Hematopoietic multipotent progenitor cell treated with erythropoietin and hydrocortisone succinate and interleukin-3 and kit ligand, for 8 days (in vitro differentiated cells): Measurements from ENCODE around the gene LMOD3.

Experiments used
- DNase-seq: peaks from one replicate; pipeline ENCODE4 v3.0.0-alpha.2; 2015

The LMOD3 gene

DNA sequence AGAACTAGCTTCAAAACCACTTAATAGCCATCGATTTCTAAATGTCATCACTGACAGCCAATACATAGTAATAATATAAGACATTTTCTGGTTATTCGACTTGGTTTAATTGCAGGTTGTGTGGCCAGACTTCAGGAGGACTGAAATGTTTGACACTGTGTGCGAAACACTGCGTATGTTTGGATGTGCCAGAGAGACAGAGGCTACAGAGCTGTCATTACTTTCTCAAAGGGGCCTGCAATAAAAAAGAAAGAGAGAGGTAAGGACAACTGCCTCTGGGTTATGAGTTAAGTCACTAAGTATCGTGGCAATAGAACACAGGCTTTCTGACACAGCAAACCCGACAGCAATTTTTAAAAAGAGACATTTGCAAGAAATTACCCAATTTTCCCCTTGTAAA is 882 bp downstream of the LMOD3 start:
- no peak for DNase-seq

DNA sequence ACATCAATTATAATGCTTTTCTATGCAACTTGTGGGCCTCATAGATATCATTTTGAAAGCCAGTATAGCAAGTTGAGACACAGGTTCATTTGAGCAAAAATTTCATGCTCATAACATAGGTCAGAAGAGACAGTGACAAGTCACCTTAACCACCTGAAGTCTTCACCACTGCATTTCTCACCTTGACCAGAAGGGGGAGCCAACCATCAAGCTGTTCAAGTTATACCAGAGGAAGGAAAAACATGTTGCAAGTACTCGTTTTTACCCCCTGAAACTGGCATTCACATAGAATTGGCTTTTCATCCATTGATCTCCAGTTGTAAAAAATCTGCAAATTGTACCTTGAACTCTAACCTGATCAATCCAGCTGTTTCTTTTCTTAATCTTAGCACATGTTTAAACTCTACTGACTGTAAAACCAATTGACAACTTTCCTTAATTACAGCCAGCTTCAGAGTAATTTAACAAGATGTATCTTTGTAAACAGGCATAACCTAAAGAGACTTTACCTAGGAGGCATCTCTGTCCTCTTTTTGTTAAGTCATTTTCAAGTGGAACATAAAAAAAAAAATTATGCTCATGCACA is 1.4 kb downstream of the LMOD3 start:
- DNase-seq, result peak; percentile 87

DNA sequence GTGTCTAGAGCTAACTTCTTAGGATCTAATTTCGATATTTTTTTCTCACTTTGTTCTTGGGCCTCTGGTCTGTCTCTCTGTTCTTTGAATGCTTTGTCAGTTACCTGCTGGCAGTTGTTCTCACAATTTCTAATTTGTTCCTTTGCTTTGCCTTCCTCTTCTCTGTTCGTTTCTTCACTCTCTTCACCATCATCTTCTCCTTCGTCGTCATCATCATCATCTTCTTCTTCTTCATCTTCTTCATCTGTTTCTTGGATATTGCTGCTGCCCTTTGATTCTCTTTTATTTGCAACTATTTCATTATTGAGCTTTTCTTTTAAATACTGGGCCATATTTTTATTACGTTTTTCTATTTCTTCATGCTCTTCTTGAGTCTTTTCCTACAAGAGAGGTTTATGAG is 2.7 kb downstream of the LMOD3 start:
- no peak for DNase-seq

DNA sequence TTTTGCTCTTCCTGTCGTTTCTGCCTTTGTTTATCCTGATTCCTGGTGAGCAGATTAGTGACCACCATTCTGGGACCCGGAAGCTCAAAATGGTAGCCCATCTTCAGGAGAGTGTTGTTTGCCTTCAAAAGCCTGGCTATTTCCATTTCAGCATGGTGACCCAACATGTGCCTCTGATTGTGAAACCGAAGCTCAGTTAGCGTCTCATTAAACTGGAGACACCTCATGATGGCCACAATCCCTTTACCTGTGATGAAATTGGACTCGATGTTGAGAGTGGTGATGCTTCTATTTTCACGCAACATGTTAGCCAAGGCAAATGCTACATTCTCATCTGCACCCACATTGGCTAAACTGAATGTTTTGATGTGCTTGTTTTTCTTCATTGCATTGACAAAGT is 3.3 kb downstream of the LMOD3 start:
- DNase-seq, result no peak

DNA sequence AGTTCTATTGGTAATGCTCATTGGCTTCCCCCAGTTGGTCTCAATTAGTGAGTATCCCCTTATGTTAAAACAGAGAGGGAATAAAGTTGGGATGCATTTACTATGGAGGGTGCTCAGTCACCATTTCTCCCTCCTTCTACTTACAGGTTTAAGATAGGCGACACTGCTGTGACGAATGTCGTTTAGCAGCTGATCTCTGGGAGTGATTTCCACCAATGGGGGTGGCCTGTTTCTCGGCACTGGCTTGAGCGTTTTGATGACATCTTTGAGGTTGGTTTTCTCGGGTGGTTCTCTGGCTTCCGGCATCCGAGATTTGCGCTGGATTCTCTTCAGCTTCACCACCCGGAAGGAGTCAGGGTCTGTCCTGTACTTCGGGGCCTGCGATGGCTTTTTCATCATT is 3.8 kb downstream of the LMOD3 start:
- DNase-seq, result no peak

DNA sequence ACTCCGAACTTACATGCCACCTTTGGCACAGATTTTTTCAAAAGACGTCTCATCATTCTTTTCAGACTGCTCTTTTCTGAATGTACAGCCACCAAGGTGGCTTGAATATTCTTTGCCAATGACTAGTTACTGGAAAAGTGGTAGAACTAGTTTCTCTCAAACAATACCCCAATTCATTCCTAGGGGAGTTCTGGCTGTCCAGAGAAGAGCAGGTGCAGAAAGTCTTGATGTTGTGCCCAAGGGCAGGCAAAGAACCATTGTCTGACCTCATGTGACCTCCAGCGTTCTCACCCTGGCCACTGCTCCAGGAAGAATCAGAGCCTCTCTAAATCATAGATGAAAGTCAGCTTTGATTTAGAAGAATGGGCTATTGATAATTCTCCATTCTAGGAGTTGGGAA is 5.5 kb downstream of the LMOD3 start:
- DNase-seq, result no peak

DNA sequence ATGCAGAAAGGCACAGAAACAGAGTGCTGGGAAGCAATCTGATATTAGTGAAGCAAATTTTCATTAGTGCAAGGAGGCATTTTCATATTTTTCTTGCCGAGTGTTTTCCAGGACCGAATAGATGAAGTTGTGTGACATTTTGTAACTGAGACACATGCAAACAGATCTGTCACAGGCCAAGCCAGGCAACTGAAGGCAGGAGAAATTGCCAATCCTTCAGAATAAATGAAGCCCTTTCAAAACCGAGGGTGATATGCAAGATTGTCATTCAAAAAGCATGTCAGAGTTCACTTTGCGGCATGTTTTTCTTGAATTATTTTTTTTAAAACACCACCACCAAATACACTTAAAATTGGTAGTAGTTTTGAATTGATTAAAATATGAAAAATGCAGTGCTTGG is 6.2 kb downstream of the LMOD3 start:
- DNase-seq, result no peak

DNA sequence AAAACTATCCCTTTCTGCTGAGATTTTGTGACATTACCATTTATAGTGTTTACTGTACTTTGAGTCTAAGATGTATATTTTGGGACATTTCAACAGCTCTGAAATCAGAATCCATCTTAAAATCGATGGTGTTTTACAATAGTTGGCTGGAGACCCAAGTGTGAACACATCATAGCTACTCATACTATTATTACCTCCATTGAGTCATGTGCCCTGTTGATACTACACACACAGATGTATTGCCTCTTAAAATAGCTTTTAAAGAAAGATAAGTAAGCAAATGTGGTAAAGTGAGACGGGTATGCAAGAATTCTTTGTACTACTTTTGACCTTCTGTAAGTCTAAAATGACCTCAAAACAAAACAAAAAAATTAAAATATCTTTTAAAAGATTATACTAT is 6.7 kb downstream of the LMOD3 start:
- no peak for DNase-seq

DNA sequence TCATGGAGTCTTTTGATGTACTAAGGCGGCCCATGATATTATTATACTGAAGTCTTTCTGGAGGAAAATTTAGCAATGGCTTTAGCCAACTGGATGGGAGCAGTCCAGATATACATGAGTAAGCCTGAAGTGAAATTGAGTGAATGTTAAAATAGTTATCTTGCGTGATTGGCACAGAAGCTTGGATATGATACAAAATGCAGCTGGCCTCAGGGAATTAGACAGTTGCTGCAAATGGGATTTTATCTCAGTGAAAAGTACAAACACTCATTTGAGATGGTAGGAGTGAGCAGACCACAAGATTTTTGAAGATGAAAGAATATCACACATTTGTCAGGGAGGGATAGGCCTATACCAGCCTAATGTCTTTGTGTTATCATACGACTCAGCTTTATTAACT is 8.9 kb downstream of the LMOD3 start:
- peak; percentile 61 for DNase-seq

DNA sequence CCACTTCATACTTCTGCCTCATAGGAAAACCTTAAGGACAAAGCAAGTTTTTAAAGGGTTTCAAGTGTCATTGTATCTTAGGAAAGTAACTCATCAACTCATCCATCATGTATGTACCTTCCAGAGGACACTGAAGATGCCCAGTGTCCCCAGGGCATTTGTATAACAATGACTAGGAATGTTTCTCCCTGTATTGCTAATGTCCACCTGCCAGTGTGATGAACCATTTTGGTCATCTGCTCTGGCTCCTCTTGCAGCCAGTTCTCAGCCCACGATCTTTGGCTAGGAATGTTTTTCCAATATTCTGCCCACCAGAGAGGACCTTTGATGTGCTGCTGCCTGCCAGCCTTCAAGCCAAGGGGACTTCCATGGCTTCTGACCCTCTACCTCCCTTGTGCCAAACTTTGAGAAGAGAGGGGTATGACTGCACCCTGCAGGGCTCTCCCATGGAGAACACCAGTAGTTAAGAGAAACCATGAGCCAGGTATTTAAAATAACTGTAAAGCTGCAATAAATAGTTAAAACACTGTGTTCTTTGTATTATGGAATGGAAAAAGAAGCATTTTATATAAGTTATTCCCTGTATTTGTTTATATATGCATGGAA is 11.4 kb downstream of the LMOD3 start:
- no peak for DNase-seq

DNA sequence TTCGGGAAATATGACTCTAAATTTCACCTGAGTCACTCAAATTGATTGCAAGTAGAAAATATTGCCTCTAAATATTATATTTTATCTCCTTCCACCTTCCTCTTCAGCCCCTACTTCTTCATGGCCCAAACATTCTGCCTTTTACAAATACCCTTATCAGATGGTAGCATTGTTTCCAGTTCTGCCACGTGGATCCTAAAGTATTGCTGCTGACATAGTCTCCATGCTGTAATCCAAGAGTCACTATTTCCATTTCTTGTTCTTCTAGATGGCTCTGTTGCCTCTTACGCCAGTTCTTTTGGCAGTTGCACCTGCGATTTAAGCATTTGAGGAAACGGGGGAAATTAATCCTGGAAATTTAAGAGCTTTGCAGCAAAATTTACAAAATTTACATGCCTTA is 13.6 kb downstream of the LMOD3 start:
- DNase-seq, result peak; percentile 68

DNA sequence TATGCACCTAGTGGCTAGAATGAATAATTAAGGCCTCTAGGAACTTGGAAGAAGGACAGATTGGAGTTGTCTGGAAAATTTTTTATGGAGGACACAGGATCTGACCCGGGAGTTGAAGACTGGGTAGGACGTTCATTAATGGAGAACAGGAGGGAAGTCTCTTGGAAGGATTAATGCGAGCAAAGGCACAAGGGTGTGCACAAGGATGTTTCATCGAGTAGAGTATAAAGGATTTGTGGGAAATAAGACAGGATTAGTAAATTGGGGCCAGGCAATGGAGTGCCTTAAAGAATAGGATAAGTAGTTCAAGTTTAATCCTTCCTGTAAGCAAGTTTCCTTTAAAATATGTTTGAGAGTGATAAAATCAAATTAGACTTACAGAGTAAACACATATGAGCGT is 14.6 kb downstream of the LMOD3 start:
- DNase-seq, result no peak

DNA sequence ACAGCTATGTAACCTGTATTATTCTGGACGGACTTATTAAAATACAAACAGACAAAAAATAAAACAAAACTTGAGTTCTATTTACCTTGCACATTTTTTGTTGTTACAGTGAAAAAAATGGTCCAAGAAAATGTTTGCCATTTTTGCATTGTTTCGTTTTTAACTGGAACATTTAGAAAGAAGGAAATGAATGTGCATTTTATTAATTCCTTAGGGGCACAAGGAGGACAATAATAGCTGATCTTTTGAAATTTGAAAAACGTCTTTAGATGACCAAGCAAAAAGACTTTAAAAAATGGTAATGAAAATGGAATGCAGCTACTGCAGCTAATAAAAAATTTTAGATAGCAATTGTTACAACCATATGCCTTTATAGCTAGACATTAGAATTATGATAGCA is 17.1 kb downstream of the LMOD3 start:
- DNase-seq, result no peak

DNA sequence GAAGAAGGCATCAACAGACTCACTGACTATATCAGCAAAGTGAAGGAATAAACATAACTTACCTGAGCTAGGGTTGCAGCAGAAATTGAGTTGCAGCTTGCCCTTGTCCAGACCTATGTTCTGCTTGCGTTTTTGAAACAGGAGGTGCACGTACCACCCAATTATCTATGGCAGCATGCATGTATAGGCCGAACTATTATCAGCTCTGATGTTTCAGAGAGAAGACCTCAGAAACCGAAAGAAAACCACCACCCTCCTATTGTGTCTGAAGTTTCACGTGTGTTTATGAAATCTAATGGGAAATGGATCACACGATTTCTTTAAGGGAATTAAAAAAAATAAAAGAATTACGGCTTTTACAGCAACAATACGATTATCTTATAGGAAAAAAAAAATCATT is 17.8 kb downstream of the LMOD3 start:
- peak; percentile 66 for DNase-seq

DNA sequence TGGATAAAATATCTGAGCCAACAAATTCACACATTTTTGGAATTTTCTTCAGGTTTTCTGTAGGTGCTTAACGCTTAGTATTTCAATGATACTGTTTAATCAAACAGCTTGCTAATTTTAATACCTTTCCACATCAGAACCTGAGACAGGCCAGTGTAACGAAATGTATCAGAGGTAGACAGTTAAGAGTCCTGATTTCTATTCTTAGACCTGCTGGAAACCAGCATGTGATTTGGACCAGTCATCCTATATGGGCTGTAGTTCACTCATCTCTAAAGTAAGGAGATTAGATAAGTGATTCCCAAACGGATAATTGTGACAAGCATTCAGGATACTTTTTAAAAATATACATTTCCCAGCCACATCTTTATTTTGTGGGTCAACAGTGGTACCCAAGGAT is 19.3 kb downstream of the LMOD3 start:
- no peak for DNase-seq

DNA sequence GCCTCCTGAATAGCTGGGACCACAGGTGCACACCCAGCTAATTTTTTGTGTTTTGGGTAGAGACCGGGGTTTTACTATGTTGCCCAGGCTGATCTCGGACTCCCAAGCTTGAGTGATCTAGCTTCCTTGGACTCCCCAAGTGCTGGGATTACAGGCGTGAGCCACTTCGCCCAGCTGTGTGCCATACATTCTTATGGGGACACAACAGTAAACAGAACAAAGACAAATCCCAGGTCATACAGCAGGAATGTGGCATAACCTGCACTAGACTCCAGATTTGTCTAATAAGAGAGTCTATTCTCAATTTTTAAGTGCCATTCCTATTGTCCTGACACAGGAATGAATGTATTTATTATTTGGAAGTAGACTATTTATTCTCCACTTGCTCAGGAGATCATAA is 20.0 kb downstream of the LMOD3 start:
- no peak for DNase-seq

DNA sequence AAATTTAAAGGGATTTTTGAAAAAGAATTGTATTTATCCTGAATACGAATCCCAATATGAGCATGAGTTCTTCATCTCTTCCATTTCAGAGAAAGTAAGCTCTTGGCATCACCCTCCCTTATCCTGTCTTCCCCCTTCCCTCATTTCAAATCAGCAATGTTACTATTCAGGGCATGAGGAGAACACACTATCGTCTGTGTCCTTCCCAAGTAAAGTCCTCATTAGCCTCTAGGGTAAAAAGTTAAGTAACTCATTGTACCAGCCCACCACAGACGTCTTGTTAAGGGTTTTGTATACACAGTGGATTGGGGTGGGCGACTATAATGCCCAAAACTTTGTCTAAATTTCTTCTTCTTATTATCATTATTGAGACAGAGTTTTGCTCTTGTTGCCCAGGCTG is 22.8 kb downstream of the LMOD3 start:
- DNase-seq, result no peak

DNA sequence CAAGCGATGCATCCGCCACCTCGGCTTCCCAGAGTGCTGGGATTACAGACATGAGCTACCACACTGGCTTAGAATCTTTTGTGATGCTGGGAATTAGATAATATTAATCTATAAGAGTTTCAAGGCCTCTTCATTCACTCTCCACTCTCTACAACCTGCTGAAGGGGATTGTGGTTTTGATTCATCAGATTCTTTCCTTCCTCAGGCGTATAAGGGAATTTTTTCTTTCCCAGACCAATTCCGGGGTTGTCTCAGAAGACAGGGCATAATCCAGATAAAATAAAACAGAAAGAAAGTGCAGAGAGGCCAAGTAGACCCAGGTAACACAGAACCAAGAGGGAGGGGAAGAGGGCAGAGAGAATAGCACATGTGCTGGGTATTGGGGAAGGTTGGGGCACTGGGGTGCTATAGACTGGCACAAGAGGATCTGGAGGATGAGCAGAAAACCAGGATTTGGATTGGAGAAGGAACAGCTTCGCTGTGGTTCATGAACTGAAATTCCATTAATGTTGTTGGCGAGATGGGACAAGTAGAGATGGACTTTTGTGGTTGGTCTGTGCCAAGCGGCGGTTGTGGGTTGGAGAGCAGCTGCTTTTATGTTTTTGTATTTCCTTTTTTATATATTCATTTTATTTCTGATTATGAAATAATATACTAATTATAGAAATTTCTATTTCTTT is 24.8 kb downstream of the LMOD3 start:
- no peak for DNase-seq

DNA sequence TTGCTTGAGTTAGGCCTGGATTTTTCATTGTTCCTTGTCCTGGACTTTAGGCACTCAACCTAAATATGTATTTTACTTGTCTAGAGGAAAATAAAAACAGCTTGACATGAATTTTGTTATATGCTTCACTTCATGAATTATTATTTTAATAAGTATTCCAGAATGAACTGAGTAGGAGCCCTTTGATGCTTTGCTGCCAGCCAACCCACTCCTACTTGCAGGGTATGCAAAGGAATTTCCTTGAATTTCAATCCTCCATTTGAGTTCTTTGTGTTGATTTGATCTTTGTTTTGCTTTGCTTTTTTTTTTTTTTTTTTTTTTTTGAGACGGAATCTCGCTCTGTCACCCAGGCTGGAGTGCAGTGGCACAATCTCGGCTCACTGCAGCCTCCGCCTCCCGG is 26.1 kb downstream of the LMOD3 start:
- no peak for DNase-seq

DNA sequence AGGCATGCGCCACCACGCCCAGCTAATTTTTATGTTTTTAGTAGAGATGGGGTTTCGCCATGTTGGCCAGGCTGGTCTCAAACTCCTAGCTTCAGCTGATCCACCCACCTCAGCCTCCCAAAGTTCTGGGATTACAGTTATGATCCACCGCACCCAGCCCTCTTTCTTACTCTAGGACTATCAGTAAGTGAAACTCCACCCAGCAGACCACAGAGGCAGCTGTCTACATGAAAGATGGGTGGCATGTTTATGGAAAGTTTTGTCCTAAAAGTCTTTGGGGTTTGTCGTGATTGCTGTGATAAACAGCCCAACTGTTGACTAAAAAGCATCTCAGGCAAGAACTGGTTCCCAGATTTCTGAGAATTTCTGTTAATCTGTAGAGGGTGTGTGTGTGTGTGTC is 26.8 kb downstream of the LMOD3 start:
- peak; percentile 83 for DNase-seq

DNA sequence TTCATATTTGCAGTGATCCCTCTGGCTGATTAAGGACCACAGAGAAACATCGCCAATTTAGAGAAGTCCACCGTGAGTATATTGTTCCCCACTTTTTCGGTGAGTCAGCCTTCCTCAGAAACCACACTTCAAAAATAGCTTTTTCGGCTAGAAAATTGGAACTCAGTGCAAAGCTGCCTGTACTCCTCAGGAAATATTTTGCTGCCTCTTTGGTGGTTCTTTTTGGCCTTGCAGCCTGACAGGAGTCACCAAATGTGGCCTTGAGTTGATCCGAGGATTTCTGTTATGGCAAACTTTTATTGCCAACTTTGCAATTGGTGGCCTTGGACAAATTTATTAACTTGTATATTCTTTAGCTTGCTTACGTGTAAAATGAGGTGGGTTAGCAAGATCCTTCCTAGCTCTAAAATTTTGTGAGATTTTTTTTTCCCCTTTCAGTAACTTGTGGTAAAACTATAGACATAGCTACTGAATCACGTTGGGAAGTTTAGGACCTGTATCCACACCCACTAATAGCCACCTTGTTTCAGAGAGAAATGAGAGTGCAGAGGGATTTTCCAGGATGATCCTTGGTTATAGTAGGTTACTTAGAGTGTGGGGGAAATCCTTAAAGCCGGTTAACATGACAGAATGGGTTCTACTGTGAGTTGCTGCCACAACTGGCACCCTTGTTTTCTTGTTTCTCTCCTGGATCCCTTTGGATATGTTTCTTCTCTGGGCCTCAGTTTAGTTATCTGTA is 27.8 kb downstream of the LMOD3 start:
- peak; percentile 55 for DNase-seq

DNA sequence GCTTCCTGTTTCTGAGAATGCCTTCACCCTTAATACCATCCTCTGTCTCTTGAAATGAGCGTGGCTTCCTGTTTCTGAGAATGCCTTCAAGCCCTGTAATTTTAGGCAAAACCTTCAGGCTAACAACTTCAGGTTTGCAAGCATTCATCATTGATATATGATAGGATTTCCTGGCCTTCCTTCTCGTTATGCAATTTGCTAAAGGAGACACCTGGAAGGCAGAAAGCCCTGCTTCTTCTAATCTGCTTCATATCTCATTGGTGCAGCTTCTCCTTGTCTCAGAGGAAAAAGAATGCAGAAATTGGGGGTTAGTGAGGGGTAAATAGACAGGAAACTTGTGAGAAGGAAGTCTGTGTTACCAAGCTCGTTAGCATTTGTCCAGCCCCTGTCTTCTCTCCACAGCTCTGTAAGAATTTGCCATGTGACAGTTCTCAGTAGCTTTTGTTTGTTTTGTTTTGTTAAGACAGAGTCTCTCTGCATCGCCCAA is 30.3 kb downstream of the LMOD3 start:
- DNase-seq, result peak; percentile 42

DNA sequence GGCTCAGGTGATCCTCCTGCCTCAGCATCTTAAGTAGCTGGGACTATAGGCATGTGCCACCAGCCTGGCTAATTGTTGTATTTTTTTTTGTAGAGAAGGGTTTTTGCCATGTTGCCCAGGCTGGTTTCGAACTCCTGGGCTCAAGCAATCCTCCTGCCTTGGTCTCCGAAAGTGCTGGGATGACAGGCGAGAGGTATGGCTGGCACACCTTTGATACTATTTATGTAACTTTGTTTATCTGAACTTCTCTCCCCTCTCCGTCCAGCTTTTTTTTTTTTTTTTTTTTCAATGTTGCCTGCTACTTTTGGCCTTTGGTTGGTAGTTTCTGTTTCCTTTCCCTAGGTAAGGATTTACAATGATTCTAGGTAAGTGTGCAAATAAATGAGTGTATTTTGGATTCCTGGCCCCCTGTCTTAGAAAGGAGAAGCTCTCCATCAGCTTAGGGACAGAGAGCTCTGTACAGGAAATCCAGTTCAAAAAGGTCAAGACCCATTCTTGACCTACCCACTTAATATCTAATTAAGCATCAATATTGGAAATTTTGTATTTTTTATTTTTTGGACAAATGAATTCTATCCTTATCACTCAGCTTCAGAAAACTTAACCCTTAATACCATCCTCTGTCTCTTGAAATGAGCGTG is 30.9 kb downstream of the LMOD3 start:
- DNase-seq, result no peak
